MM.1S (cell line): Measurements from ENCODE around the gene LCE5A.

ENCODE experiments used
- DNase-seq: peaks from one replicate; pipeline ENCODE4 v3.0.0-alpha.2; 2015
- H2AFZ ChIP-seq: fragments of 300-600 bp; sonication (generic); 2 replicates; pipeline ENCODE4 v1.6.0; 2016; ENCODE audit warnings: antibody characterized with exemption, low read length
- H3F3A ChIP-seq: fragments of 300-600 bp; sonication (generic); 2 replicates; pipeline ENCODE4 v1.6.1; 2016; ENCODE audit warnings: mild to moderate bottlenecking, antibody characterized with exemption, low read length, moderate library complexity, mixed read lengths; ENCODE audit not compliant: insufficient read depth
- H3K27ac ChIP-seq: fragments of 300-600 bp; sonication (generic); 2 replicates; pipeline ENCODE4 v1.5.1; 2016; ENCODE audit warnings: mild to moderate bottlenecking, low read length
- H3K27me3 ChIP-seq: fragments of 300-600 bp; sonication (generic); replicated peaks from 2 replicates; pipeline ENCODE4 v1.6.0; 2016; ENCODE audit warnings: low read length; ENCODE audit not compliant: insufficient read depth
- H3K36me3 ChIP-seq: fragments of 300-600 bp; sonication (generic); replicated peaks from 2 replicates; pipeline ENCODE4 v1.6.1; 2016; ENCODE audit warnings: mild to moderate bottlenecking, low read length, mixed read lengths; ENCODE audit not compliant: insufficient read depth
- H3K4me1 ChIP-seq: fragments of 300-600 bp; sonication (generic); 2 replicates; pipeline ENCODE4 v1.6.1; 2016; ENCODE audit warnings: low read length, mixed read lengths
- H3K4me2 ChIP-seq: fragments of 300-600 bp; sonication (generic); 2 replicates; pipeline ENCODE4 v1.6.0; 2016; ENCODE audit warnings: low read depth, low read length
- H3K4me3 ChIP-seq: fragments of 300-600 bp; sonication (generic); 2 replicates; pipeline ENCODE4 v1.5.1; 2016; ENCODE audit warnings: low read length, mixed read lengths
- H3K79me2 ChIP-seq: fragments of 300-600 bp; sonication (generic); 2 replicates; pipeline ENCODE4 v1.6.1; 2016; ENCODE audit warnings: mixed run types, low read length, mixed read lengths
- H3K9ac ChIP-seq: fragments of 300-600 bp; sonication (generic); 2 replicates; pipeline ENCODE4 v1.6.1; 2016; ENCODE audit warnings: low read length, mixed read lengths
- H3K9me2 ChIP-seq: fragments of 300-600 bp; sonication (generic); replicated peaks from 2 replicates; pipeline ENCODE4 v1.6.1; 2016; ENCODE audit warnings: mild to moderate bottlenecking, low read length, mixed read lengths; ENCODE audit not compliant: insufficient read depth
- H3K9me3 ChIP-seq: fragments of 300-600 bp; sonication (generic); replicated peaks from 2 replicates; pipeline ENCODE4 v1.6.1; 2016; ENCODE audit warnings: mild to moderate bottlenecking, low read length, mixed read lengths; ENCODE audit not compliant: insufficient read depth
- H4K20me1 ChIP-seq: fragments of 300-600 bp; sonication (generic); 2 replicates; pipeline ENCODE4 v1.6.1; 2016; ENCODE audit warnings: mild to moderate bottlenecking, low read length, moderate library complexity, mixed read lengths; ENCODE audit not compliant: insufficient read depth
- EZH2 ChIP-seq: fragments of 300-600 bp; sonication (generic); optimal IDR thresholded peaks from 2 replicates; pipeline ENCODE3; 2017; ENCODE audit warnings: low read depth, mild to moderate bottlenecking, antibody characterized with exemption, low read length, mixed read lengths
- EZH2phosphoT487 ChIP-seq: fragments of 300-600 bp; sonication (generic); IDR thresholded peaks from 2 replicates; pipeline ENCODE4 v1.6.1; 2018; ENCODE audit warnings: antibody characterized with exemption, low read length
- TF ChIP-seq, protein P1 (sequence below): fragments of 300-600 bp; sonication (generic); IDR thresholded peaks from 2 replicates; pipeline ENCODE4 v1.5.1; 2016; ENCODE audit warnings: antibody characterized with exemption, low read length, mixed read lengths

LCE5A gene

GRCh38 chr1:152514715-152515433, 4.3 kb downstream of the LCE5A start:
- no peaks in the 10 kb centered on the region for H4K20me1 ChIP-seq
- TF ChIP-seq EZH2phosphoT487 (no peak), EZH2 (no peak)
- TF ChIP-seq, protein P1, sequence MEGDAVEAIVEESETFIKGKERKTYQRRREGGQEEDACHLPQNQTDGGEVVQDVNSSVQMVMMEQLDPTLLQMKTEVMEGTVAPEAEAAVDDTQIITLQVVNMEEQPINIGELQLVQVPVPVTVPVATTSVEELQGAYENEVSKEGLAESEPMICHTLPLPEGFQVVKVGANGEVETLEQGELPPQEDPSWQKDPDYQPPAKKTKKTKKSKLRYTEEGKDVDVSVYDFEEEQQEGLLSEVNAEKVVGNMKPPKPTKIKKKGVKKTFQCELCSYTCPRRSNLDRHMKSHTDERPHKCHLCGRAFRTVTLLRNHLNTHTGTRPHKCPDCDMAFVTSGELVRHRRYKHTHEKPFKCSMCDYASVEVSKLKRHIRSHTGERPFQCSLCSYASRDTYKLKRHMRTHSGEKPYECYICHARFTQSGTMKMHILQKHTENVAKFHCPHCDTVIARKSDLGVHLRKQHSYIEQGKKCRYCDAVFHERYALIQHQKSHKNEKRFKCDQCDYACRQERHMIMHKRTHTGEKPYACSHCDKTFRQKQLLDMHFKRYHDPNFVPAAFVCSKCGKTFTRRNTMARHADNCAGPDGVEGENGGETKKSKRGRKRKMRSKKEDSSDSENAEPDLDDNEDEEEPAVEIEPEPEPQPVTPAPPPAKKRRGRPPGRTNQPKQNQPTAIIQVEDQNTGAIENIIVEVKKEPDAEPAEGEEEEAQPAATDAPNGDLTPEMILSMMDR: no peak
- H3K4me3 ChIP-seq: no peak overlapping the region
- no peaks in the 10 kb centered on the region for H3K9me3 ChIP-seq
- H3F3A ChIP-seq: no peaks in the 10 kb centered on the region
- H3K79me2 ChIP-seq: no peaks in the 10 kb centered on the region
- H3K4me1 ChIP-seq: no peaks in the 10 kb centered on the region
- H3K36me3 ChIP-seq: no peaks in the 10 kb centered on the region
- H3K4me2 ChIP-seq: no peak overlapping the region
- H2AFZ ChIP-seq: no peak overlapping the region
- H3K27me3 ChIP-seq: no peaks in the 10 kb centered on the region
- no peaks in the 10 kb centered on the region for H3K9me2 ChIP-seq
- H3K9ac ChIP-seq: no peak overlapping the region
- no peak overlapping the region for H3K27ac ChIP-seq
- DNase-seq: no peak

DNA sequence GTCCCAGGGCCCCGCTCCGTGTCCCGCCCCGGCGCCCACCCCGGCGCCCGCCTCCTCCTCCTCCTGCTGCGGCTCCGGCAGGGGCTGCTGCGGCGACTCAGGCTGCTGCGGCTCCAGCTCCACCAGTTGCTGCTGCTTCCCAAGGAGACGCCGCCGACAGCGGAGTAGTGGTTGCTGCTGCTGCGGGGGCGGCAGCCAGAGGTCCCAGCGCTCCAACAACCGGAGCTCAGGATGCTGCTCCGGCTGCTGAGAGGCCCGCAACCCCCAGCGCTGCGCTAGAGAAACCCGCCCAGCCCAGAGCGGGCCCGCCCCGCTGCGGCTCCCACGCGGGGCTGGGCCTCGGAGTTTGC, 4.8 kb downstream of the LCE5A start:
- H3K4me1 ChIP-seq: no peaks in the 10 kb centered on the region
- H3K27me3 ChIP-seq: no peaks in the 10 kb centered on the region
- H3K36me3 ChIP-seq: no peaks in the 10 kb centered on the region
- no peak overlapping the region for H2AFZ ChIP-seq
- DNase-seq: no peak
- H3K27ac ChIP-seq: no peak overlapping the region
- no peaks in the 10 kb centered on the region for H3K9me2 ChIP-seq
- no peak overlapping the region for H3K4me2 ChIP-seq
- no peak overlapping the region for H3K4me3 ChIP-seq
- H3K9ac ChIP-seq: no peak overlapping the region
- H3K9me3 ChIP-seq: no peaks in the 10 kb centered on the region
- H4K20me1 ChIP-seq: no peaks in the 10 kb centered on the region
- H3K79me2 ChIP-seq: no peaks in the 10 kb centered on the region
- H3F3A ChIP-seq: no peaks in the 10 kb centered on the region
- no peak for TF ChIP-seq EZH2phosphoT487
- TF ChIP-seq EZH2: no peak
- TF ChIP-seq, protein P1: no peak

GRCh38 chr1:152516082-152516481, 5.5 kb downstream of the LCE5A start:
- Histone ChIP-seq H3K36me3 (no peaks in the 10 kb centered on the region), H3K4me3 (no peak overlapping the region), H3K9ac (no peak overlapping the region), H3K9me3 (no peaks in the 10 kb centered on the region), H3F3A (no peaks in the 10 kb centered on the region), H3K79me2 (no peaks in the 10 kb centered on the region), H4K20me1 (no peaks in the 10 kb centered on the region), H3K27ac (no peak overlapping the region), H3K4me2 (no peak overlapping the region), H3K4me1 (no peaks in the 10 kb centered on the region), H3K9me2 (no peaks in the 10 kb centered on the region), H2AFZ (no peak overlapping the region), H3K27me3 (no peaks in the 10 kb centered on the region)
- TF ChIP-seq EZH2phosphoT487 (no peak), EZH2 (no peak)
- TF ChIP-seq, protein P1: no peak
- DNase-seq: no peak
